Activated CD8-positive, alpha-beta memory T cell treated with anti-CD3 and anti-CD28 coated beads, Interleukin-2, amount 50 U/mL, for 1 hour (primary cell): ENCODE measurements around the gene SMYD3.

Experiments
- DNase-seq: peaks from one replicate; pipeline ENCODE4 v3.0.0-alpha.2; 2020; ENCODE audit errors: extremely low read depth

The SMYD3 gene

GRCh38 chr1:246069581-246069980, 437.5 kb downstream of the SMYD3 start:
- no peak for DNase-seq

- DNase-seq = no peak
Observed at GRCh38 chr1:246068619-246069509, 438.2 kb downstream of the SMYD3 start.

- no peak for DNase-seq
Observed at GRCh38 chr1:246068217-246068512, 438.9 kb downstream of the SMYD3 start.

GRCh38 chr1:246067432-246068216, 439.5 kb downstream of the SMYD3 start:
- no peak for DNase-seq

- no peak for DNase-seq
Observed at GRCh38 chr1:246066573-246066972, 440.5 kb downstream of the SMYD3 start.

GRCh38 chr1:246065592-246065991, 441.5 kb downstream of the SMYD3 start:
- DNase-seq = no peak

- DNase-seq = no peak
Observed at GRCh38 chr1:246064891-246065290, 442.2 kb downstream of the SMYD3 start.

- DNase-seq = no peak
Observed at GRCh38 chr1:246063013-246063616, 444.0 kb downstream of the SMYD3 start.

- DNase-seq = no peak
Observed at GRCh38 chr1:246058466-246058865, 448.6 kb downstream of the SMYD3 start.

- no peak for DNase-seq
Observed at GRCh38 chr1:246052603-246053002, 454.5 kb downstream of the SMYD3 start.

- DNase-seq = no peak
Observed at GRCh38 chr1:246051909-246052518, 455.1 kb downstream of the SMYD3 start.

GRCh38 chr1:246048693-246049092, 458.4 kb downstream of the SMYD3 start:
- no peak for DNase-seq

GRCh38 chr1:246043556-246043955, 463.5 kb downstream of the SMYD3 start:
- no peak for DNase-seq

GRCh38 chr1:246041360-246041759, 465.7 kb downstream of the SMYD3 start:
- DNase-seq = no peak

GRCh38 chr1:246040200-246040890, 466.7 kb downstream of the SMYD3 start:
- DNase-seq = no peak

- DNase-seq = no peak
Observed at GRCh38 chr1:246039584-246039983, 467.5 kb downstream of the SMYD3 start.

- DNase-seq = no peak
Observed at GRCh38 chr1:246037832-246038231, 469.2 kb downstream of the SMYD3 start.

GRCh38 chr1:246036175-246036574, 470.9 kb downstream of the SMYD3 start:
- DNase-seq = no peak

GRCh38 chr1:246035060-246035541, 472.0 kb downstream of the SMYD3 start:
- no peak for DNase-seq

GRCh38 chr1:246034630-246035029, 472.4 kb downstream of the SMYD3 start:
- DNase-seq = no peak

GRCh38 chr1:246032984-246033383, 474.1 kb downstream of the SMYD3 start:
- no peak for DNase-seq
